ENCODE data around the gene GID8.

GID8 gene

DNA sequence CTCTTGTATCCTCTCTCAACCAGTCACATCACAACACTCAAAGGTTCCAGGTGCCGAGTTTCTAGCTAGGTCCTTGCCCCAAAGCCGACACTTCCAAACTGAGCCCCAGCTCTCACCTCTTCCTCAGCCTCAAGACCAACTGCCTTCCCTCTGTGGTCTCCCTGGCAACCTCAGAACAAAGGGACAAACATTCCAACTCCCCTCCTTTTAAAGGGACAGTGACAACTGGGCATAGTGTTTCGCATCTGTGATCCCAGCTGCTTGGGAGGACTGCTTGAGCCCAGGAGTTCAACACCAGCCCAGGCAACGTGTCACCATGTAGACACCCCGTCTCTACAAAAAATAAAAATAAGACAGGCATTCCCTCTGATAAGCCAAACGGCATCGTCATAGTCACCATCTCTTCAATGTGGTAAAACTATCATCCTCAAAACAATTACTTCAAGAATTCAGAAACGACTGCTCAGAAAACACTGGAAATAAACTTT, 22.9 kb upstream of the GID8 start:
- Histone ChIP-seq H3K4me3 (replicated peaks; ENCODE audit: low read depth, low read length) (no peak overlapping the region), H3K36me3 (ENCODE audit: control insufficient read depth, insufficient read depth, low read length) (peaks cover 23% of the 10 kb centered on the region), H3K27me3 (replicated peaks; ENCODE audit: control insufficient read depth, insufficient read depth, low read length) (no peaks in the 10 kb centered on the region)
- TF ChIP-seq, protein P1, sequence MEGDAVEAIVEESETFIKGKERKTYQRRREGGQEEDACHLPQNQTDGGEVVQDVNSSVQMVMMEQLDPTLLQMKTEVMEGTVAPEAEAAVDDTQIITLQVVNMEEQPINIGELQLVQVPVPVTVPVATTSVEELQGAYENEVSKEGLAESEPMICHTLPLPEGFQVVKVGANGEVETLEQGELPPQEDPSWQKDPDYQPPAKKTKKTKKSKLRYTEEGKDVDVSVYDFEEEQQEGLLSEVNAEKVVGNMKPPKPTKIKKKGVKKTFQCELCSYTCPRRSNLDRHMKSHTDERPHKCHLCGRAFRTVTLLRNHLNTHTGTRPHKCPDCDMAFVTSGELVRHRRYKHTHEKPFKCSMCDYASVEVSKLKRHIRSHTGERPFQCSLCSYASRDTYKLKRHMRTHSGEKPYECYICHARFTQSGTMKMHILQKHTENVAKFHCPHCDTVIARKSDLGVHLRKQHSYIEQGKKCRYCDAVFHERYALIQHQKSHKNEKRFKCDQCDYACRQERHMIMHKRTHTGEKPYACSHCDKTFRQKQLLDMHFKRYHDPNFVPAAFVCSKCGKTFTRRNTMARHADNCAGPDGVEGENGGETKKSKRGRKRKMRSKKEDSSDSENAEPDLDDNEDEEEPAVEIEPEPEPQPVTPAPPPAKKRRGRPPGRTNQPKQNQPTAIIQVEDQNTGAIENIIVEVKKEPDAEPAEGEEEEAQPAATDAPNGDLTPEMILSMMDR (IDR thresholded peaks at IDR 0.05; ENCODE audit: insufficient read depth, low read length, poor library complexity, severe bottlenecking) = no peak
- DNase-seq (ENCODE audit: extremely low read depth, insufficient read length) = no peak

DNA sequence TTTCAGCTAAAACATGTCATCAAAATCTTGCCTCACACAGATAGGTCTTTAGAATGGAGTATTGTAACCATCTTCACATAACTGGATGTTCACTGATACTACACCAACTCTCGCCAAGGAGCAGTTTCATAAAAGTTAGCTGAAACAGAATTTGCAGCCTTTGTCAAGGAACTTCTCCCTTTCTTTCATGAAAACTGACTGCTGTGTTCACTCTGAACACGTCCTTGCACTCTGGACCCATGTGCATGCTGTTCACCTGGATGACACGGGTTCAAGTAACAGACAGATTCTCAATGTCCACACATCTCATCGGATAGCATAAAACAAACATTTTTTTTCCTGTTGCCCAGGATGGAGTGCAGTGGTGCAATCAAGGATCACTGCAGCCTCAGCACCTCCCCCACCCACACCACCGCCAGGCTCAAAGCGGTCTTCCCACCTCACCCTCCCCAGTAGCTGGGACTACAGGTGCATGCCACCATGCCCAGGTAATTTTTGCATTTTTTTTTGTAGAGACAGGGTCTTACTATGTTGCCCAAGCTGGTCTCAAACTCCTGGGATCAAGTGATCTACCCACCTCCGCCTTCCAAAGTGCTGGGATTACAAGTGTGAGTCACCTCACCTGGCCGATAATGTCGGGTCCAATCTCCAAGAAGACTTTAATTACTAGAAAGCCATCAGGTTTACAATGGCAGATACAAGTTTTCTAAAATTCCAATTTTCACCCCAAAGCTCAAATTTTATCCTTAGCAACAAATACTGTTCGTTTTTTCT, 21.1 kb upstream of the GID8 start:
- Histone ChIP-seq H3K27me3 (replicated peaks; ENCODE audit: control insufficient read depth, insufficient read depth, low read length) (no peaks in the 10 kb centered on the region), H3K4me3 (replicated peaks; ENCODE audit: low read depth, low read length) (no peak overlapping the region), H3K36me3 (ENCODE audit: control insufficient read depth, insufficient read depth, low read length) (peaks cover 9% of the 10 kb centered on the region)
- DNase-seq (ENCODE audit: extremely low read depth, insufficient read length) = no peak
- TF ChIP-seq, protein P1 (IDR thresholded peaks at IDR 0.05; ENCODE audit: insufficient read depth, low read length, poor library complexity, severe bottlenecking) = no peak

DNA sequence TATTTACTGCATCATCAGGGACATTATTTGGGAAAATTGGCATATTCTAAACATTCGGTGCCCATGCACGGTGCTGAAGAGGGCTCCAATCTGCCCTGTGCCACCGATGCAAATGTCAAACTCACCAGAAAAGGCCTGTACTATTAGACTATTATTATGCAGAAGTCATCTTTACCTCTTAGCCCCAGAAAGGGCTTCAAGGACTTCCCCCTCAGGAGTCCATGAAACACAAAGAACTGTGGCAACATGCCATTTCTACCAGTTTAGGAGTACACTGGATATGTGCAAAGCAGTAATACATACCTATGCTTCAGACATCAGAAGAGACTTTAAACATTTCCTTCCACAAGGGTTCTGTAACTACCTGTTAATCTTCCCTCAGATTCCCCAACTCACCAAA, 20.2 kb upstream of the GID8 start:
- Histone ChIP-seq H3K36me3 (ENCODE audit: control insufficient read depth, insufficient read depth, low read length) (peaks cover 6% of the 10 kb centered on the region), H3K4me3 (replicated peaks; ENCODE audit: low read depth, low read length) (no peak overlapping the region; the same call in 1 of the 2 replicates), H3K27me3 (replicated peaks; ENCODE audit: control insufficient read depth, insufficient read depth, low read length) (no peaks in the 10 kb centered on the region)
- no peak for DNase-seq (ENCODE audit: extremely low read depth, insufficient read length)
- TF ChIP-seq, protein P1 (IDR thresholded peaks at IDR 0.05; ENCODE audit: insufficient read depth, low read length, poor library complexity, severe bottlenecking) = no peak

DNA sequence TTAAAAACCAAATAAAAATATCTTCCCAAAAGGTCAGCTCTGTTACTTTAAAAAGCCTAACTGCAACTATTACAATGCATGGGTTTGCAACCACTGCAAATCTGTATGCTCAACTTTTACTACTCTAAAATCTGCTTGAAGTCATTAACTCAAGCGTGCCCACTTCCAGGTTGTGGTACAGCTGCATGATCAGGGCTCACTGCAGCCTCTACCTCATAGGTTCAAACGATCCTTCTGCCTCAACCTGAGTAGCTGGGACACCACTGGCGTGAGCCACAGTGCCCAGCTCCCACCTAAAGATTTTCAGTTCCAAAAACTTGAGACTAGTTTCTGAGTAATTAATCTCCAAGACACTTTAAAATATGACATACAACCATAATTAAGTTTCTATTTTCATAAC, 19.8 kb upstream of the GID8 start:
- TF ChIP-seq, protein P1 (IDR thresholded peaks at IDR 0.05; ENCODE audit: insufficient read depth, low read length, poor library complexity, severe bottlenecking) = no peak
- Histone ChIP-seq H3K4me3 (replicated peaks; ENCODE audit: low read depth, low read length) (peak overlapping the region; percentile 7; the same call in 1 of the 2 replicates), H3K36me3 (ENCODE audit: control insufficient read depth, insufficient read depth, low read length) (peaks cover 3% of the 10 kb centered on the region; the same call in 1 of the 2 replicates), H3K27me3 (replicated peaks; ENCODE audit: control insufficient read depth, insufficient read depth, low read length) (no peaks in the 10 kb centered on the region)
- DNase-seq (ENCODE audit: extremely low read depth, insufficient read length) = no peak

DNA sequence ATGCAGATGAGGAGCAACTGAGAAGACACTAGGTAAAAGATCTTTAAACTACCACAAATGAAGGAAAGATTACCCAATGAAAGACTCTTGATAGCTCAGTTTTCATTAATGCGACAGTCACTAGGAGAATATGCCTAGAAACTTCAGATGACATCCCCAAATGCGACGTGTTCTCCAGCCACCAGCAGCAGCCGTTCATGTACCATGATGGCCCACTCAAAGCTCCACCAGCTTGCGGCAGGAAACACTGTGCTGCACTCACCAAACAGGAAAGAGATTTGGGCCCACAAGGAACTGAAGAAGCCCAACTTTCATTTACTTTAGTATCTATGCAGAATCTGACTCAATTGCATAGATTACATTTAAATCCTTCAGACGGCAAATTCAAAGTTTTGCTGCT, 19.1 kb upstream of the GID8 start:
- Histone ChIP-seq H3K4me3 (replicated peaks; ENCODE audit: low read depth, low read length) (no peak overlapping the region; the same call in 1 of the 2 replicates), H3K27me3 (replicated peaks; ENCODE audit: control insufficient read depth, insufficient read depth, low read length) (no peaks in the 10 kb centered on the region), H3K36me3 (ENCODE audit: control insufficient read depth, insufficient read depth, low read length) (0 out of 2 replicates have a peak, but pooled peaks cover 2% of the 10 kb centered on the region)
- TF ChIP-seq, protein P1 (IDR thresholded peaks at IDR 0.05; ENCODE audit: insufficient read depth, low read length, poor library complexity, severe bottlenecking) = no peak
- DNase-seq (ENCODE audit: extremely low read depth, insufficient read length) = no peak
